IPS-NIHi7 (cell line): ENCODE data around the gene CDK6.

Experiments used
- DNase-seq: peaks from one replicate; pipeline ENCODE4 v3.0.0; 2012; ENCODE audit warnings: mixed read lengths; ENCODE audit errors: extremely low spot score

CDK6 gene

DNA sequence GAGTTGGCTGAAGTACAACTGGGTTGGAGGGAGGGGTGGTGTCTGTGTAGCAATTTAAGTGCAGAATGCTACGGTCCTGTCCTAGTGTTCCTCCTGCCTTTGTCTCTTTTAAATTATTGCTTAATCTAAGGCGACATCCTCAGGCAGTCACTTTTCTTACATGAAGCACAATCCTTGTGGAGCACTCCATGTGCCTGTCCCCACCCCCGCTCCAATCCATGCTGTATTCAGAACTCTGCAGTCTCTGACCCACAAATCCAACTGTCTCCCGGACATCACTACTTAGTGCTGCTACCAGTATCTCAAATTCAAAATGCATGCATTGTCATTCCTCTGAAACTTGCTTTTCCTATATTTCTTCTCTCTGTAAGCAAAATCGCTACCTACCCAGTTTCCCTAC is 154.7 kb downstream of the CDK6 start:
- DNase-seq, result no peak

GRCh38 chr7:92680442-92680841 is 155.9 kb downstream of the CDK6 start:
- DNase-seq, result no peak

GRCh38 chr7:92678291-92678920 is 158.0 kb downstream of the CDK6 start:
- no peak for DNase-seq

DNA sequence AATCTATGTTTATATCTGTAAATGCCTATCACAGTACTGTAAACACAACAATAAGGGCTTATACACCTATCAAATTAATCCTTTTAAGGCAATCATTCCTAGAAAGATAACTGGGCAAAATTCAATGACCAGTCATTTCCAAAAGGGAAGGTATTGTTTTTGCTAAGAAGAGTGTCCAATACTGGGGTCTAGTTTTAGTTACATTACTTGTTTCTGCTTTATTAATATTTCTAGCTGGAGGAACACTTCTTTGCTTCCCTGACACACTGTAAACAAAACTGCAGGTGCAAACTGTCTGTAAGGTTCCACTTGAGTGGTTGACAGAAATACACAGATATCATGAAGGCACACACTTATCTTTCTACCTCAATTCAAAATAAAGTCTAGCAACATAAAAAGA is 162.0 kb downstream of the CDK6 start:
- DNase-seq, result no peak

DNA sequence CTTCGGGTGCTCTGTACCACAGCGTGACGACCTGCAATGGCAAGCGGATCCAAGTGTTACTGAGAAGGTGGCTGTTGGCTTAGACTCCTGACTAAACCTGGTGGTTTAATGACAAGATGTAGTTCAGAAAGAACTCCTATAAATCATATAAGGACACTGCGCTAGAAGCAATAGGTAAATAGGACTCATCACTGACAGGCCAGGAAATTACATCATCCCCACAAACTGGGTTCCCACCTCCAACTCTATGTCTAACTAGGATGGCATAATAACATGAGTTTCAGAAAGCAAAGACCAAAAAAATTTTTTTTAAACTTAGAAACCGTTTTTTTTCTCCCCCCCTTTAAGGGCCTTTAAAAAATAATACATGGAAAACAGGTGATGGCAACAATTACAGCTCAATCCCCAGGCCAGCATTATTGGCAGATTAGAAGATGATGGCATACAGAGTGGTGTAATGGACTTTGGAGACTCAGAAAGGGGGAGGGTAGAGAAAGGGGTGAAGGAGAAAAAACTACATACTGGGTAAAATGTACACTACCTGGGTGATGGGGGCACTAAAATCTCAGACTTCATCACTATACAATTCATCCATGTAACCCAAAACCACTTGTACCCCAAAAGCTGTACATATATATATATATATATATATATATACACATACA is 164.7 kb downstream of the CDK6 start:
- DNase-seq, result no peak

DNA sequence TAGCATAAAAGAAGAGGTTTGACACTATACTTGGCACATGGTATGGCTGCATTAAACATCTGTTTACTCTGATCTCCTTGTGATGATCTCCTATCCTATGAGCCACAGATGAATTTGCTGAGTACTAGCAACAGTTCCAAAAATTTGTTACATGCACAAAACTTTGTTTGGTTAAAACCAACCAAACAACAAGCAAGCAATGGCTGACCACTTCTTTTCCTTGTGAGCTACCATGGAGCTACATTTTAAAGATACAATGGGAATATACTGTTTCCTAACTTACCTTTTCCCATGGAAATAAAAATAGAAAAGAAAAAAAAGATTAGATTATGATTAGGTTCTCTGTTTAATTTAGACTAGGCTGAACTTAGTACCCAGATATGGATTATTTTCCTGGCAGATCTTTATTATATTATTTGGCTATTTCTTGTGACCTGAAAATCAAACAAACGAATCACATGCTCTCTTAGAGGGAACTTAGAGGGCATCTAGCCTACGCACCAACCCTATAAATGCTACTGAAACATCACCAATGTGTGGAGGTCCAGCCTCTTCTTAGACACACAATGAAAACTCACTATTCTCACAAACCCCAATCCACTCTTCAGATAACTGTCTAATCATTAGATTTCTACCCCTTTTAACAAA is 166.0 kb downstream of the CDK6 start:
- DNase-seq, result no peak

- no peak for DNase-seq
Measured at GRCh38 chr7:92669616-92670165, 166.7 kb downstream of the CDK6 start.

DNA sequence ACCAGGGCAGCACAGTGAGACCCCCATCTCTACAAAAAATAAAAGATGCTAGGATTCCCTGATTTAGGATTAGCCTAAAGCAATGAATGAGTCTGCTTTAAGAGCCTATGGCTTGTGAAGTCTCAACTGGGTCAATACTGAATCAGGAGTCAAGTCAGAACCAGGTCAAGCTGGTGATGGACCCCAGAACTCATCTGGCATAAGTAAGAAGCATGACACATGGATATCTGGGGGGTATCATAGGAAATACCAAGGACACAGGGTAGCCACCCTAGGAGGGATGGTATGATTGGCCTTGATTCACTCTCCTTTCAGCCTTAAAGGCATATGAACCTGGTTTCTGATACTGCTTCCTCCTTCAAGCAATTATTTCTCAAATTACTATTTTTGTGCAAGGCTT is 167.8 kb downstream of the CDK6 start:
- DNase-seq, result no peak

- no peak for DNase-seq
Measured at GRCh38 chr7:92667816-92668535, 168.4 kb downstream of the CDK6 start.

DNA sequence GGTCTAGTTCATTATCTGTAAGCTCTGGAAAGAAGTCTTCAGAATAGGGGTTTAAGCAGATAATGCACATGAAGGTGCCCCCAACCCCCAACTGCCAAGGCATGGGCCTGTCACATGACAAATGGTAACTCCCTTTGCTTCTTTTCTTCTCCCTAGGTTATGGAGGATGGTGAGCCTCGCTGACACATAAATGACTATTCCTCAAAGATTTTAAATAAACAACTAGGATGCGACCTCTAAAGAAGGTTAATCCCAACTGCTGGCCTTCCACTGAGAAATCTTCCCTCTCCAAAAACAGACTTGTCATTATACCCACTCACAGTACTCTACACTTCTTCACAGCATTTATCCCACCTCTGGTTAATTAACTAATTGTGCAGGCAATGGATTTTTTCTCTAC is 170.4 kb downstream of the CDK6 start:
- DNase-seq, result no peak

GRCh38 chr7:92661651-92662050 is 174.7 kb downstream of the CDK6 start:
- no peak for DNase-seq

DNA sequence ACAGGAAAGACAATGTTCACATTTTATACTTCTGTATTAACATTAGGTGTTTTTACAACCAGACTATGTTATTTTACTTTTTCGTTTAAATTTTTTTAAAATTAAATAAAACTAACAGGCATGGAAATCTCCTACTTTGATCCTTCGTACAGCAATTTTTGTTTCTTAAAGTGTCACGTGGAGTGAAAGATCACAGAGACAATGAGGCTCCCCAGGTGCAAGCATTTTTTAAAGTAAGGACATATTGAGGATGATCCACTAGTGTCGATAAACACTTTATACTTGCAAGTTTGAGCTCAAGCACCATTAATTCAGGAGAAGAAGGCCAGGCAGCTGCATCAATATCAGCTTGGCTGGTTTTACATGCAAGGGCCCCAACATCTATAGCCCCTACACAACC is 177.7 kb downstream of the CDK6 start:
- DNase-seq, result no peak

DNA sequence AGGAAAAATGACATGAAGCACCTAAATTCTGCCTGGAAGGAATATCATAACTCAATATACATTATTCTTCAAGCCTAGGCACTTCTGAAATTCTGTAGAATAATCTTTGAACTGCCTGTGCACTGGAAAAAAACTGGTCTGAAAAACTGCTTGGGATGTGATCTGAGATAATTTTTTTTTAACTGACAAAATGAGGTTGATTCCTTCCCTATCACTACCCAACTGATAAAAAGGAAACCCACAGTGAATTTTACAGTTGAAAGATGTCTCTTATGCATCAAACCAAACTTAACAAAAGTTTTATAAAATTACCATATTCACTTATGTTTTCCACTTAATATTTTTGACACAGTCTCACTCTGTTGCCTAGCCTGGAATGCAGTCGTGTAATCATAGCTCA is 179.0 kb downstream of the CDK6 start:
- no peak for DNase-seq

- no peak for DNase-seq
Measured at GRCh38 chr7:92656121-92656520, 180.3 kb downstream of the CDK6 start.

GRCh38 chr7:92655346-92655884 is 181.0 kb downstream of the CDK6 start:
- DNase-seq, result no peak

DNA sequence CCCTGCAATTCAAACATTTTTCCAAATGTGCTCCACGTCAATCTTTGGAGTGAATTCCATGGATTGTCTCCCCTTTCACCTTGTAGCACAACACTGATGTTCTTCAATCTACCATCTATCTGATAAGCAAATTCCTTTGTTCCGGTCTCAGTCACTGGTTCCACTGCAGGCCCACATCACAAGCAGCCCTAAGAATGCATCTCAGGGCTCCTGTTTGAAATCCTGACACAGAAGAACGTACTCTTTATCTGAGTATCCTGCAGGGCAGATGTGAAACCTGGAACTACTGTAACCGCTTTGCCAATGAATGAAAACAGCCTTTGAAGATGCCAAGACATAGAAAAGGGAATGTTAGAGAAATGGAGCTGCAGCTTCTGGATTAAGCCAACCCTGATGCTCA is 183.2 kb downstream of the CDK6 start:
- no peak for DNase-seq

- DNase-seq, result no peak
Measured at GRCh38 chr7:92652536-92652935, 183.8 kb downstream of the CDK6 start.

- DNase-seq, result no peak
Measured at GRCh38 chr7:92650391-92650790, 186.0 kb downstream of the CDK6 start.

- DNase-seq, result no peak
Measured at GRCh38 chr7:92648067-92648466, 188.3 kb downstream of the CDK6 start.

DNA sequence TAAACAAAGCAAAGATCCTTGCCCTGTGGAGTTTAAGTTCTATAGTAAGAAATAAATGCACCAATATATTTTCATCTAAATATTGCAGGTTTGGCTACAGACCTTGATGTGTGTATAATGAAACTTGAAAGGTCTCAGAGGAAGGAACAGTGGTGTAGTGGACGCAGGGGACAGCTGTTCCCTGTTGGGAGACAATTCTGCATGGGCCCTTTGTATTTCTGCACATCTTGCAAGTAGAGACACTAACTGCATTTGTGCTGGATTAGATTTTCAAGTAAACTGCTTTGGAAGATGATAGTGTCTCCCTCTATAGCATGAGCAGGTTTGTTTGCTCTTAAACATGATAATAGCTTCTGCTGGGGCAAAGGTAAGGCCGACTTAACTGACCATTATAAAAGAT is 188.7 kb downstream of the CDK6 start:
- no peak for DNase-seq

- no peak for DNase-seq
Measured at GRCh38 chr7:92647011-92647625, 189.3 kb downstream of the CDK6 start.
